ENCODE measurements around the gene FADS3.

Gene FADS3

GRCh38 chr11:61828379-61828628 lies 63.0 kb downstream of the FADS3 start:
- POLR2A ChIA-PET = interaction anchor here (0.7 to 2.1 kb wide), 6 partner anchors 10 to 711 kb away, joined by 3 to 14 read pairs (median 3); partner anchors contain the start of gene BEST1
- peak overlapping the region; percentile 84 for H3K4me3 ChIP-seq (ENCODE audit: low read depth, low read length)
- TF ChIP-seq CTCF (IDR thresholded peaks at IDR 0.05; ENCODE audit: insufficient read depth, low read length, missing control alignments) = no peak
- no peak for DNase-seq (ENCODE audit: low read depth, low spot score)
- CTCF ChIA-PET = interaction anchor here (0.7 to 6.0 kb wide), 13 partner anchors 8 to 280 kb away, joined by 3 to 58 read pairs (median 5); partner anchors contain the start of gene FADS1

GRCh38 chr11:61827571-61828378 lies 63.6 kb downstream of the FADS3 start, which contains the start of gene FADS2:
TSS of gene FADS2 (plus strand) at chr11:61828300. CDS start at chr11:61828391, 91 bp downstream.
- CTCF ChIA-PET = interaction anchor here (0.7 to 6.0 kb wide), 9 partner anchors 10 to 280 kb away, joined by 3 to 58 read pairs (median 7); partner anchors contain the start of gene FADS1

GRCh38 chr11:61826930-61827570 lies 64.3 kb downstream of the FADS3 start:
- peak overlapping the region; percentile 84 for H3K4me3 ChIP-seq (ENCODE audit: low read depth, low read length)
- no peak for TF ChIP-seq CTCF (IDR thresholded peaks at IDR 0.05; ENCODE audit: insufficient read depth, low read length, missing control alignments)
- no peak for DNase-seq (ENCODE audit: low read depth, low spot score)
- ChIA-PET POLR2A (no interaction called here), CTCF (interaction anchor here (1.9 to 6.0 kb wide), 2 partner anchors 10 to 30 kb away, joined by 8 to 53 read pairs; partner anchors contain the start of gene FADS1)

More at GRCh38 chr11:61827571-61828378, 63.6 kb downstream of the FADS3 start, which contains the start of gene FADS2:
- peak within 1 kb of the TSS; percentile 84 for H3K4me3 ChIP-seq (ENCODE audit: low read depth, low read length)
- peak; percentile 23 for TF ChIP-seq CTCF (IDR thresholded peaks at IDR 0.05; ENCODE audit: insufficient read depth, low read length, missing control alignments)
- peak; percentile 62 for DNase-seq (ENCODE audit: low read depth, low spot score)
- POLR2A ChIA-PET = interaction anchor here (0.6 to 2.1 kb wide), 8 partner anchors 9 to 712 kb away, joined by 3 to 14 read pairs (median 3); partner anchors contain the start of gene BEST1
